Measurements from ENCODE around the gene KCNK4. TPM values are rescaled to one million over a fixed set of nuclear protein-coding genes. Genes with fewer than 3 reads are reported as not detected.

KCNK4 gene
- total and polyA plus RNA-seq, 8 donors = not detected

DNA sequence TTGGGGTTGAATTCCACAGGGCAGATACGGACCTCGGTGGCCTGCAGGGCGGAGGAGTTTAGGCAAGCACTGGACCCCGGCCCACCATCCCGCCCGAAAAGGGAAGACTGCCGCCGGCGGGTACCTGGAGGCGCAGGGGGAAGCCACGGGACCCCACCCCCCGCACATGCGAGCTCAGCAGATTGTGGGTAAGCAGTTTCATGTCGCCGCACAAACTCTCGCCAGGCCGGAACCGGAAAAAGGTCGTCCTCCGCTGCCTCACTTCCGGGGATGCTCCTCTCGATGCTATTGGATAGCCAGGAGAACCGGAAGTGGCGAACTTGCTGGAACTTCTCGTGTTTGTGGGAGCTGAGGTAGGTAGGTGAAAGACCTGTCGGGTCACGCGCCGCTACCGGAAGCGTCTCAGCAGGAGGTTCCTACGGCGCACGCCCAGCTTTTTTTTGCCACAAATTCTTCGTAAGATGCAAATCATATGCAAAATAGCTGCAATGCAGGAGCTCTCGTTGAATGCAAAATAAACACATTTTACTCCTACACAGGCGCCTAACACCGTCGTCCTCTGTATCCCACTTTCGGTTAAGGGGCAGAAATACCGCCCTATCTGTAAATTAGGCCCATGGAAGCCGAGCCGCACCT is 26.3 kb downstream of the KCNK4 start, which contains the start of gene TRMT112:
TRMT112 (minus strand) TSS at position 235 of the 636 bp plus-strand sequence; CDS start at position 202, 33 bp downstream.
- TF ChIP-seq POLR2A (IDR thresholded peaks at IDR 0.05) (peak in 1 of 4 donors; percentile 43), EP300 (IDR thresholded peaks at IDR 0.05) (peak; percentile 19), POLR2AphosphoS5 (IDR thresholded peaks at IDR 0.05) (peak; percentile 90 to 97 (median 94))
- TF ChIP-seq, protein P1, sequence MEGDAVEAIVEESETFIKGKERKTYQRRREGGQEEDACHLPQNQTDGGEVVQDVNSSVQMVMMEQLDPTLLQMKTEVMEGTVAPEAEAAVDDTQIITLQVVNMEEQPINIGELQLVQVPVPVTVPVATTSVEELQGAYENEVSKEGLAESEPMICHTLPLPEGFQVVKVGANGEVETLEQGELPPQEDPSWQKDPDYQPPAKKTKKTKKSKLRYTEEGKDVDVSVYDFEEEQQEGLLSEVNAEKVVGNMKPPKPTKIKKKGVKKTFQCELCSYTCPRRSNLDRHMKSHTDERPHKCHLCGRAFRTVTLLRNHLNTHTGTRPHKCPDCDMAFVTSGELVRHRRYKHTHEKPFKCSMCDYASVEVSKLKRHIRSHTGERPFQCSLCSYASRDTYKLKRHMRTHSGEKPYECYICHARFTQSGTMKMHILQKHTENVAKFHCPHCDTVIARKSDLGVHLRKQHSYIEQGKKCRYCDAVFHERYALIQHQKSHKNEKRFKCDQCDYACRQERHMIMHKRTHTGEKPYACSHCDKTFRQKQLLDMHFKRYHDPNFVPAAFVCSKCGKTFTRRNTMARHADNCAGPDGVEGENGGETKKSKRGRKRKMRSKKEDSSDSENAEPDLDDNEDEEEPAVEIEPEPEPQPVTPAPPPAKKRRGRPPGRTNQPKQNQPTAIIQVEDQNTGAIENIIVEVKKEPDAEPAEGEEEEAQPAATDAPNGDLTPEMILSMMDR (IDR thresholded peaks at IDR 0.05) = no peak
- H3K27ac ChIP-seq = peak within 1 kb of the TSS; percentile 94 to 99 (median 97)
- peaks cover 31 to 58% (median 51%) of the 10 kb centered on the region in 4 donors for H3K36me3 ChIP-seq
- DNase-seq = peak; percentile 98 to 99
- H3K4me3 ChIP-seq = peak within 1 kb of the TSS; percentile 69 to 81 (median 76)
- intact Hi-C loops (cut with DNase I; ENCODE audit: low total_unique reads) = no loop called here
- WGBS, 5 donors = 0% methylated on average over 19 to 43 of the region's 43 CpGs
- no peaks in the 10 kb centered on the region for H3K9me3 ChIP-seq
- no peaks in the 10 kb centered on the region for H3K27me3 ChIP-seq
- peaks cover 25 to 76% (median 60%) of the 10 kb centered on the region in 4 donors for H3K4me1 ChIP-seq

DNA sequence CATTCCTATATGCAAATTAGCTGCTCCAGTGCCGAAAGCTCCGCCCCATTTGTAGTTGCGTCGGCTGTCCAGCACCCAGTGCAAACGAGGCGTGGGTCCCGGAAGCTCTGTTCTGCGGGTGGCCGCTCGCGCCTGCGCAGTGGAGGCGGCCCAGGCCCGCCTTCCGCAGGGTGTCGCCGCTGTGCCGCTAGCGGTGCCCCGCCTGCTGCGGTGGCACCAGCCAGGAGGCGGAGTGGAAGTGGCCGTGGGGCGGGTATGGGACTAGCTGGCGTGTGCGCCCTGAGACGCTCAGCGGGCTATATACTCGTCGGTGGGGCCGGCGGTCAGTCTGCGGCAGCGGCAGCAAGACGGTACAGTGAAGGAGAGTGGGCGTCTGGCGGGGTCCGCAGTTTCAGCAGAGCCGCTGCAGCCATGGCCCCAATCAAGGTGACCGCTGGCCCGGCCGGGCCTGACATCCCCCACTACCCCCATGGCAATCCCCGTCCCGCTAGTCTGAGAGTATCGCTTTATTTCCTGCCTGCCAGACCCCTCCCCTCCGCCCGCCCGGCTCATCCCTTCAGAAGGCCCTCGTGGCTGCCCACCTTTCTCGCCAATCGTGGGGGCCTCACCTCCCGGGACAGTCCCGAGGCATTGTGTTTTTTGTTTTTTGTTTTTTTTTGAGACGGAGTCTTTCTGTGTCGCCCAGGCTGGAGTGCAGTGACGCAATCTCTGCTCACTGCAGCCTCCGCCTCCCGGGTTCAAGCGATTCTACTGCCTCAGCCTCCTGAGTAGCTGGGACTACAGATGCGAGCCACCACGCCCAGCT is 27.1 kb downstream of the KCNK4 start, which contains the start of gene PRDX5:
PRDX5 (plus strand) TSS at position 161 of the 805 bp plus-strand sequence; CDS start at position 256, 95 bp downstream.
- peak in 2 of 4 donors; percentile 46 to 65 for TF ChIP-seq POLR2A (IDR thresholded peaks at IDR 0.05)
- TF ChIP-seq POLR2AphosphoS5 (IDR thresholded peaks at IDR 0.05) = peak; percentile 90 to 99 (median 97)
- TF ChIP-seq EP300 (IDR thresholded peaks at IDR 0.05) = no peak
- TF ChIP-seq, protein P1 (IDR thresholded peaks at IDR 0.05) = peak in 3 of 7 experiments; percentile 28 to 77 (median 57)
- peak; percentile 97 to 99 for DNase-seq
- 0 to 1% (median 1%) methylated on average over 23 to 61 of the region's 61 CpGs for WGBS, 5 donors
- intact Hi-C loops (cut with DNase I; ENCODE audit: low total_unique reads) = no loop called here
- Histone ChIP-seq H3K27ac (peak within 1 kb of the TSS; percentile 94 to 99 (median 97)), H3K4me3 (peak within 1 kb of the TSS; percentile 69 to 81 (median 76)), H3K9me3 (no peaks in the 10 kb centered on the region), H3K4me1 (peaks cover 25 to 74% (median 60%) of the 10 kb centered on the region in 4 donors), H3K27me3 (no peaks in the 10 kb centered on the region), H3K36me3 (peaks cover 37 to 61% (median 58%) of the 10 kb centered on the region in 4 donors)

DNA sequence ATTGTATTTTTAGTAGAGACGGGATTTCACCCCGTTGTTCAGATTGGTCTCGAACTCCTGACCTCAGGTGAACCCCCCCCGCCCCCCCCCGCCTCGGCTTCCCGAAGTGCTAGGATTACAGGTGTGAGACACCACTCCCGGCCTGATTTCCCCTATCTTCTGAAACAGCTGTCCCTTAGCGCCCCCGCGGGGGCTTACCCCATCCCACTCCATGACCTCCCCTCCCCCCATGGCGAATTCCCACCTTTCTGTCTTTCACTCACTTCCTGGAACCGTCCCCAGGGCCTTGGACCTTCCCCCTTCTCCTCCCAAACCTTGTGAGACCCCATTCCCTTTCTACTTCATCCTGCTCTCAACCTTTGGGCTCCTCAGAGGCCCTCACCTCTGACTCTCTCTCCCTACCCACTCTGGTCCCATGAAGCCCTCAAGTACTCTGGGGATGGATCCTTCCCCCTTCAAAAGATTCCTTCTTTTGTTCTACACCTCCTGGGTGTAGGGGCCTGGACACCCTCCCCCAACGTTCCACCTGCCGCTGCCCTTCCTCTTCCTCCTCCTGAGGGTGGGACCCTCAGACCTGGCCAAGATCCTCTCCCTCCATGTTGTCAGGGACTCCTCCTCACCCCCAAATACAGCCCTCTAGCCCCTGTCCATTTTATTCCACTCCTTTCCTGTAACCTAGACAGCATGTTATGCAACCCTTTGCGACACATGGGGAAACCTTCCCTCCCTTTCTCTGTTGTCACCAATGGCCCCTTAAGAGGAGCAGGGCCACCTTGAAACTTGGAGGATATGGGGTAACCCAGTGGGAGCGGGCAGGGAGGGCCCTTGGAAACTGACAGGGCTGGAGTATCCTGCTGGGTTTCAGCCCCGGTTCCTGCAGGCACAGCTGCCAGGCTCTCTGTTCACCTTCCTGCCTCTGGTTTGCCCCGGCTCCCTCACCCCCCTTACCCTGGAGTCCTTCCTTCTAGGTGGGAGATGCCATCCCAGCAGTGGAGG is 28.0 kb downstream of the KCNK4 start:
- Histone ChIP-seq H3K9me3 (no peaks in the 10 kb centered on the region), H3K27me3 (no peaks in the 10 kb centered on the region), H3K4me1 (peaks cover 25 to 67% (median 57%) of the 10 kb centered on the region in 4 donors), H3K4me3 (peak overlapping the region; percentile 69 to 81 (median 76)), H3K36me3 (peaks cover 36 to 57% (median 52%) of the 10 kb centered on the region in 4 donors), H3K27ac (peak overlapping the region; percentile 94 to 99 (median 97))
- TF ChIP-seq, protein P1 (IDR thresholded peaks at IDR 0.05) = no peak
- TF ChIP-seq EP300 (IDR thresholded peaks at IDR 0.05) = no peak
- TF ChIP-seq POLR2A (IDR thresholded peaks at IDR 0.05) = no peak
- no peak for TF ChIP-seq POLR2AphosphoS5 (IDR thresholded peaks at IDR 0.05)
- intact Hi-C loops (cut with DNase I; ENCODE audit: low total_unique reads) = no loop called here
- peak in 1 of 2 donors; percentile 55 for DNase-seq
- WGBS, 5 donors = 11 to 35% (median 15%) methylated on average over 11 to 19 of the region's 19 CpGs
